ENCODE measurements around the gene TRABD2B. TPM values are rescaled to one million over a fixed set of nuclear protein-coding genes. Genes with fewer than 3 reads are reported as not detected.
A peak's percentile ranks its signal among the peaks of the same experiment; 100 is the strongest.

The TRABD2B gene
- total and polyA plus RNA-seq, 2 experiments from 2014 or later = not detected

- Histone ChIP-seq H3K79me2 (ENCODE audit: insufficient read depth) (no peaks in the 10 kb centered on the region), H3K9me3 (ENCODE audit: low read depth) (no peaks in the 10 kb centered on the region), H3K36me3 (ENCODE audit: low read depth) (no peaks in the 10 kb centered on the region), H3K27ac (no peak overlapping the region), H3K4me3 (no peak overlapping the region), H3K9ac (no peak overlapping the region), H2AFZ (no peak overlapping the region), H3F3A (ENCODE audit: insufficient read depth) (no peaks in the 10 kb centered on the region), H3K4me1 (ENCODE audit: insufficient read depth) (no peaks in the 10 kb centered on the region), H3K9me2 (ENCODE audit: insufficient read depth) (no peaks in the 10 kb centered on the region), H4K20me1 (ENCODE audit: insufficient read depth) (no peaks in the 10 kb centered on the region), H3K27me3 (replicated peaks; ENCODE audit: insufficient read depth) (peaks cover 44% of the 10 kb centered on the region), H3K4me2 (ENCODE audit: unreplicated experiment) (no peak overlapping the region)
- no peak for DNase-seq
- 93 to 95% methylated on average over 7 of the region's 7 CpGs for WGBS, 2 experiments (ENCODE audit: low coverage in 1 of 2, low lambda C conversion rate in 2 of 2, missing lambda C conversion rate in 2 of 2)
- in situ Hi-C loops (cut with MboI) = no loop called here
- no peak for TF ChIP-seq EZH2phosphoT487 (IDR thresholded peaks at IDR 0.05; ENCODE audit: insufficient read depth, low read depth)
- TF ChIP-seq EZH2 (IDR thresholded peaks at IDR 0.05; ENCODE audit: insufficient read depth, poor library complexity, severe bottlenecking) = no peak
Measured at GRCh38 chr1:47993416-47993740, 3.8 kb downstream of the TRABD2B start.

DNA sequence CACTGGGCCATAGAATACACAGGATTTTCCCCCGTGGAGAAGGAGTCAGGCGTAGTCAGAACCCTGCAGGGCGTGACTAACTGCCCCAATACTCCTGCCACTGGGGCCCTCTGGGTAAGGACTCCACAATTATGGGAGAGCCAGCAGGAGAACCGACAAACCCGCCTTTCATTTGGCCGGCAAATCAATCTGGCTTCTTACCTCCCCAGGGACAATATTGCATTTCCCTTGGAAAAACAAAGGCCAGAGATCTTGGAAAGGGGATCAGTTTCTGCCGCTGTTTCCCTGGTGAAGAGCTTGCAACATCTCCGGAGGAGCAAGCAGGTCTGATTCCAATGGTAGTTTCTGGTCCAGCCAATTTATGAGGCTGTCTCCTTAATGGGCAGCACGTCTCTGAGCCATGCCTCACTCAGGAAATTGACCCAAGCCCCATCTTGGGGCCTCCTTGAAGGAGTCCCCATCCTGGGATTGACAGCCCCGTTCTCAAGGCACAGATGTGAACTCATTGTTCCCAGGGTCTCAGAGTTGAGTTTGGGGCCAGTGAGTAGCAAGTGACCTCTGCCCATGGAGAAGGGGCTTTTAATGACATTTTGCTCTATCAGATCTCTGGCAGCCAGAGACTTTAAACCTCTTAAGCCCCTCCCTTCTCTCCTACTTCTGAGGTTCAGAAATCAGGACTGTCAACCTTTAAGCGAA is 4.3 kb downstream of the TRABD2B start:
- in situ Hi-C loops (cut with MboI) = no loop called here
- Histone ChIP-seq H3F3A (ENCODE audit: insufficient read depth) (no peaks in the 10 kb centered on the region), H3K27me3 (replicated peaks; ENCODE audit: insufficient read depth) (peaks cover 44% of the 10 kb centered on the region), H3K4me3 (no peak overlapping the region), H3K4me1 (ENCODE audit: insufficient read depth) (no peaks in the 10 kb centered on the region), H3K9me2 (ENCODE audit: insufficient read depth) (no peaks in the 10 kb centered on the region), H3K27ac (no peak overlapping the region), H2AFZ (no peak overlapping the region), H4K20me1 (ENCODE audit: insufficient read depth) (no peaks in the 10 kb centered on the region), H3K9ac (no peak overlapping the region), H3K79me2 (ENCODE audit: insufficient read depth) (no peaks in the 10 kb centered on the region), H3K9me3 (ENCODE audit: low read depth) (no peaks in the 10 kb centered on the region), H3K4me2 (ENCODE audit: unreplicated experiment) (no peak overlapping the region), H3K36me3 (ENCODE audit: low read depth) (no peaks in the 10 kb centered on the region)
- DNase-seq = peak; percentile 56
- 18 to 26% methylated on average over 11 of the region's 11 CpGs for WGBS, 2 experiments (ENCODE audit: low coverage in 1 of 2, low lambda C conversion rate in 2 of 2, missing lambda C conversion rate in 2 of 2)
- TF ChIP-seq EZH2 (IDR thresholded peaks at IDR 0.05; ENCODE audit: insufficient read depth, poor library complexity, severe bottlenecking) (no peak), EZH2phosphoT487 (IDR thresholded peaks at IDR 0.05; ENCODE audit: insufficient read depth, low read depth) (no peak)

DNA sequence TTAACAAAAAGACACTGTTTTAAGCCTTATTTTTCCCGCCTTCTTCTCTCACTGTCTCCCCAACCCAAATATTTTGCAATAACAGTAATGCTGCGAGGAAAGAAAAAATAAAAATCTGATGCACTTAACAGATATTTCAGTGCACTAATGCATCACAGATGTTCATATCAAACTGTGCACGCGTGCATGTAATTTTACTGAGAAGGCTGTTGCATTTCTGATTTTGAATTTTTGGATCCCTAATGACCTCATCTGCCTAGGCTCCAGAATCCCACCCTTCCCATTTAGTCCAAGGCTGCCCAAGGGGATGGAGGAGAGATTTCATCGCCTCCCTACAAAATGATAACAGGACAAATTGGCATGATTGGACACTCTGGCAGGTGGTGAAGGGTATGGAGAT is 5.5 kb downstream of the TRABD2B start:
- Histone ChIP-seq H2AFZ (no peak overlapping the region), H3K4me1 (ENCODE audit: insufficient read depth) (no peaks in the 10 kb centered on the region), H3K27me3 (replicated peaks; ENCODE audit: insufficient read depth) (peaks cover 51% of the 10 kb centered on the region), H3F3A (ENCODE audit: insufficient read depth) (no peaks in the 10 kb centered on the region), H3K9ac (no peak overlapping the region), H3K79me2 (ENCODE audit: insufficient read depth) (no peaks in the 10 kb centered on the region), H3K27ac (no peak overlapping the region), H4K20me1 (ENCODE audit: insufficient read depth) (no peaks in the 10 kb centered on the region), H3K4me3 (no peak overlapping the region), H3K4me2 (ENCODE audit: unreplicated experiment) (no peak overlapping the region), H3K9me3 (ENCODE audit: low read depth) (no peaks in the 10 kb centered on the region), H3K36me3 (ENCODE audit: low read depth) (no peaks in the 10 kb centered on the region), H3K9me2 (ENCODE audit: insufficient read depth) (no peaks in the 10 kb centered on the region)
- 19 to 20% methylated on average over 5 of the region's 5 CpGs for WGBS, 2 experiments (ENCODE audit: low coverage in 1 of 2, low lambda C conversion rate in 2 of 2, missing lambda C conversion rate in 2 of 2)
- TF ChIP-seq EZH2 (IDR thresholded peaks at IDR 0.05; ENCODE audit: insufficient read depth, poor library complexity, severe bottlenecking) = no peak
- no peak for TF ChIP-seq EZH2phosphoT487 (IDR thresholded peaks at IDR 0.05; ENCODE audit: insufficient read depth, low read depth)
- in situ Hi-C loops (cut with MboI) = no loop called here
- DNase-seq = no peak

DNA sequence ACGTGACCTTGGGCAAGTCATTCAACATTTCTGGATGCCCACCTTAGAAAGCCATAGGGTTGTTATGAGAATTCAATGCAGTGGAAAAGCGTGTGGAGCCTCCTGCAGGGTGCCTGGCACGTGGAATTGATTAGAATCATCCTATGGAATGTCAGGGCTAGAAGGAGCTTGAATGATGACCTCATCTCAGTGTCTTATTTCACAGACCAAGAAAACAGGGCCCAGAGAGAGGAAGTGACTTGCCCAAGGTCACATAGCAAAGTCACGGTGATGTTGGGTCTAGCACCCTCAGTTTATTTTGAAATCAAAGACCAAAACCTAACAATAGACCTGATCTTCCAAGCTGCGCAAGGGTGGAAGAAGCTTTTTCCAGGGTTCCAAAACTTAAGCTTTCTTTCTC is 6.0 kb downstream of the TRABD2B start:
- in situ Hi-C loops (cut with MboI) = no loop called here
- Histone ChIP-seq H2AFZ (no peak overlapping the region), H3K4me2 (ENCODE audit: unreplicated experiment) (no peak overlapping the region), H3K27ac (no peak overlapping the region), H3K36me3 (ENCODE audit: low read depth) (no peaks in the 10 kb centered on the region), H3K9me2 (ENCODE audit: insufficient read depth) (no peaks in the 10 kb centered on the region), H3F3A (ENCODE audit: insufficient read depth) (no peaks in the 10 kb centered on the region), H3K4me1 (ENCODE audit: insufficient read depth) (no peaks in the 10 kb centered on the region), H4K20me1 (ENCODE audit: insufficient read depth) (no peaks in the 10 kb centered on the region), H3K9me3 (ENCODE audit: low read depth) (no peaks in the 10 kb centered on the region), H3K79me2 (ENCODE audit: insufficient read depth) (no peaks in the 10 kb centered on the region), H3K9ac (no peak overlapping the region), H3K4me3 (no peak overlapping the region), H3K27me3 (replicated peaks; ENCODE audit: insufficient read depth) (peaks cover 53% of the 10 kb centered on the region)
- DNase-seq = peak; percentile 64
- TF ChIP-seq EZH2phosphoT487 (IDR thresholded peaks at IDR 0.05; ENCODE audit: insufficient read depth, low read depth) (no peak), EZH2 (IDR thresholded peaks at IDR 0.05; ENCODE audit: insufficient read depth, poor library complexity, severe bottlenecking) (no peak)
- WGBS, 2 experiments (ENCODE audit: low coverage in 1 of 2, low lambda C conversion rate in 2 of 2, missing lambda C conversion rate in 2 of 2) = 30 to 36% methylated on average over 5 of the region's 5 CpGs

Data from GM23248 (cell line).